Activated T-cell treated with anti-CD3 and anti-CD28 coated beads for 48 hours (primary cell): ENCODE results near the gene CUBN.

Source experiments
- DNase-seq: peaks from one replicate; pipeline ENCODE4 v3.0.0-alpha.2; 2020; ENCODE audit warnings: low read depth

CUBN gene

DNA sequence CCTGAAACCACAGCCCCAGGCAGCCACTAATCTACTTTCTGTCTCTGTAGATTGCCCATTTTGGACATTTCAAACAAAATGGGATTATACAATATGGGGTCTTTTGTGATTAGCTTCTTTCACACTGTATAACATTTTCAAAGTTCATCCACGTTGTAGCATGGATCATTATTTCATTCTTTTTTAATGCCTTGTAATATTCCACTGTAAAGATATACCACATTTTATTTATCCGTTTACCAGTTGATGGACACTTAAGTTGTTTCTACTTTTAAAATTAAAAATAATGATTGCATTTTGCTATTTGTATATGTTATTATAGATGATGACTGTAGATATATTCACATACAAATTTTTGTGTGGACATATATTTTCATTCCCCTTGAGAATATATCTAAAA is 60.7 kb downstream of the CUBN start:
- DNase-seq, result no peak

DNA sequence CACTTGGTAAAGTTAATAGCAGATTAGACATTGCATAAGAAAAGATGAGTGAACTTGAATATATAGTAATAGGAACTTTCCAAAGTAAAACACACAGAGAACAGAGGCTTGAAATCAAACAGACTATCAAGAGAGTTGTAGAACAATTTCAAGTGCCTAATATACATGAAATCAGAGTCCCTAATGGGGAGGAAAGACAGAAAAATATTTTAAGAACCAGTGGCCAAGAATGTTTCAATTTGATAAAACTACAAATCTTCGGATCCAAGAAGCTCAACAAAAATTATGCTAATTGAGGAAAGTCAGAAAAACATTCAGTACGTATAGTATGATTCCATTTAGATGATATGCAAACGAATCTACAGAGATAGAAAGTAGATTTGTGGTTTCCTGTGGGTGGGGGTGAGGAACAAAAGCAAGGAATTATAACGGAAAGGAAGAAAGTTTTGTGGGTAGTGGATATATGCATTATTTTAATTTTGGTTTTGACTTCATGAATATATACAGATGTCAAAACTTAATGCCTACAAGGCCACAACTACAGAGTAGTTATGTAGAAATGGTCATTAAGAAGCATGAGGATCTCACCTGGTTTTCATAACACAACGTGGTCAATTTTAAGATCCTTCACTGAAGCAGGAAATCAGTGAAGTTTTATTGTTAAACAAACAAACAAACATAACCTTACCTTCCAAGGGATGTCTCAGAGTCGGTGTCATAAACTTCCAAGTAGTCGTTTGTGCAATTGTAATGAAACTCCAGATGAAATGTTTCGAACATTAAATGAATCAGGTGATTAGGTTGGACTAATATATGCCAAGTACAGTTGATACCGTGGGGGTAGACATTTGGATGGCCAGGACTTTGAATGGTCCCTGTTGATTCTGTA is 62.0 kb downstream of the CUBN start:
- DNase-seq, result no peak

DNA sequence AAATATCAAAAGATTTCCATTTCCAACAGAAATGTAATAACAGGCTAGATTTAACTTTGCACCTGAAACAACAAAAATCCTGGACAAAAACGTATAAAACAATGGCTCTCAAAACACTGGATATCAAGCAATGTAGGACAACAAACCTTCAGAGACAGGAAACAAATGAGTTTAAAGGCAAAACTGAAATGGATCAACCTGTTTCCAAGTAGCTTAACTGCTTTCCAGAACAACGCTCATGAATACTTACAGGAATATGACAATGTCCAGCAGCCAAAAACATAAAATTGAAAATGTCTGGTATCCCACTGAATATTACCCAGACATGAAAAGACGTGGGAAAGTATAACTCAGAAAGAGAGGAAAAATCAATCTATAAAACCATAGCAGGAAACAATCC is 62.8 kb downstream of the CUBN start:
- no peak for DNase-seq

DNA sequence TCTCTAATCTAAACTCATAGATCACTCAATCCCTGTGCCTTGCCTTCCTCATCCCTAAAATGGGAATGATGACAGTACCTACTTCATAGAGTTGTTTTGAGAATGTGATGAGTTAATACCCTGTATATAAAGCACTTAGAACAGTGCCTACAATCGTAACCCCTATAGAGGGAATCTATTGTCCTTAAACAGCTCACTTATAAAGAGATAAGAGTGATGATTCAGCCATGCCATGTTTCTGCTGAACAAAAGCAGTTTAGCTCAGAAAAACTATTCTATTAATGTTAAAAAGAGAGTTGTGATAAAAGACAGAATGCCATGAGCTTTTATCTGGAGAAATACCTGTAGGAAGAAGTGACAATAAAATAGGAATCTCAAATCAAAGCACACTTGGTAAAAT is 63.6 kb downstream of the CUBN start:
- DNase-seq, result no peak

DNA sequence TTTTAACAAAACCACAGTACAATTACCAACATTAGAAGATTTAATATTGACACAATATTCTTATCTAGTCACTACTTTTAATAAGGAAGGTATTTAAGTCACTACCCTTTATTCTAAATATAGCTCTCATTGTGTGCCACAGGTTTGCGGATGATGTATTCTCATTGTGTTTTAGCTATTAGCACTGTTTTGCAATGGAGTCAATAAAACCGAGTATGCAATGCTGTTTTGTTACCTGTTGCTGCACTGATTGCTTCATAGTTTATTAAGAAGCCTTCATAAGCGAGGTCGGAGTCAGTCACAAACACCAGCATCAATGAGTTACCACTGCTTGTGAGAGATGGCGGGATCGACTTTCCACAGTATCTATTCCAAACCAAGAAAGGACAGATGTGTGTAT is 64.3 kb downstream of the CUBN start:
- DNase-seq, result no peak

DNA sequence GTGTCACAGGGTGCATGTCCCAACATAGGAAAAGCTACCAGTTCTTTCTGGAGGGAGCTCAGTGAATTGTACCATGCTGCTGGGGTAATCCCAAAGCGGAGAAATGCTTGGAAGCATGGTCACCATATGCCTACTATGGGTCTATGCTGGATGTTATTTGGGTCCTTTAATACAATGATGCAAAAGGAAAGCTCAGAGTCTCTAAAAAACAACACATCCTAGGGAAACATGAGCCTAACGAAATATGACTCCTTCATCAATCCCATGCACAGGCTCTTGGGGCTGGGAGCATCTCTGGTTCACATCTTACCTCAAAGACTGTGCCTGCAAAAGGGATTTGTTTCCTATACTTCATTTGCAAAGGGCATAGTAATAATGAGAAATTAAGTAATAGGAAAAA is 65.2 kb downstream of the CUBN start:
- DNase-seq, result no peak

DNA sequence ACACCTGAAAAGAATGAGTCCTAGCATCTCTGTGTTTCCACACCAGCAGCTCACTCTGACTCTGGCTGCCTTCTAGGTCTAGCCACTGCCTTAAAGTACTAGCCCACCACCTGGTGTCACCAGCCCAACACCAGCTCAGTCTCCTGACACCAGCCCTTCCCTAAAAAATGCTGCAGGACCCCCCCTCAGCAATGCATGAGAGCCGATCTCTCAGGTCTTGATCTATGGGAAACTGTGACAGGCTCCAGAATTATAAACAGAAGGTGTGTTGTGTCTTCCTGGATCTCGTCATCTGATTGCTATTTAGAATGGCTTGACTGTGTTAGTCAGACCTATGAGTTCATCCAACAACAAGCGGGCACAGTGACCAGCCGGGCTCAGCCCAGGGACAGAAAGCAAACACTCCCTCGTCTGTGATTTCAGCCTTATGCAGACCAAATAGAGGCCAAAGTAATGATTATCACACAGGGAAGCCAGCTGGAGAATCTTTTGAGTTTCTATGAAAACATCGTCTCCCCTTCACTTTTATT is 66.6 kb downstream of the CUBN start:
- no peak for DNase-seq

DNA sequence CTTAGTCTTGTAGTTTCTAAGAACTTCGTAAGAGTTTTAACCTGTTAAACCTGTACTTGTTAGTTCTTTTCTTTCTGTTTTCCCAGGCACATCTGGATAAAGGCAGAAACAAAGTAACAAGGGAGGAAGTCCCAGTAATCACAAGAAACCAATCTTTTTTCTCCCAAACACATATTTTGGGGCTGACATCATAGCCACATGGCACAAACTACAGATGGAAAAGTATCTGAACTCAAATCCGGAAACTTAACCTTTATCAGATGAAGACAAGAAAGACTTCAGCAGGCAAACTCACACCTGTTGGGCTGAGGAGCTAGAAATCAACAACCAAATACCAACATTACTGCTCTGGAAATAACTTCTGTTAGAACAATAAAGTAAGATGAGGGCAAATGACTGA is 67.1 kb downstream of the CUBN start:
- DNase-seq, result no peak

DNA sequence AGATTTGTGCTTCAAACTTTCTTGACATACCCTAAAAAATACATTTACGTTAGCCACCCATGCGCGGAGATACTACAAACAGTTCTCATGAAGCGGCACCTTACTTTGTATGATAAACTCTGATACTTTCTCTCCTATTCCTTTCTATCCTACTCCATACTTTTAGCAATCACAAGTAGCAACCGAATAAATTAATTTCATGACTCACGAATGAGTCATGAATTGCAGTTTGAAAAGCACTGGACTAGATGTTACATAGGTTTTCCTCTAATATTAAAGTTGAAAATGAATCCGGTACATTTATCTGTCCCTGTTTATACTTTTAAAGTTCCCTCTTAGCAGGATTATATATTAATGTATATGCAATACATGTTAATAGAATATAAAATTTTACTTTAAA is 67.6 kb downstream of the CUBN start:
- no peak for DNase-seq

DNA sequence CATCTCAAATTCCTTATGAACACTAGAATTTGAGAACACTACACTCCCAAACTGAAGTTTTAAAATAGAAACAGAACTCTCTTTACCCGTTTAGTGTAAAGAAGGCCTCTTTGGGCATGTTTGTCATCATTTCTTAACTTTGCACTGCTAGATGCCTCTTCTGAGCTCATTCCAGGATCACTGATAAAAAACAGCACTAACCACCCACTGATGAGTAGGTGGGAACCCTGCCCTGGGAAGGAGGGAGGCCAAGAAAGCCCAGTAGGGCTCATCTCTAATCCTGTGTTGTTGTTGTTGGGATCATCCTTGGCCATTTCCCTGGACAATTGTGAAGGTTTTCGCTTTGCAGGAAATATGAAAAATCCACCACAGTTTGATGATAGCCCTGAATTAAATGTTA is 68.2 kb downstream of the CUBN start:
- no peak for DNase-seq

DNA sequence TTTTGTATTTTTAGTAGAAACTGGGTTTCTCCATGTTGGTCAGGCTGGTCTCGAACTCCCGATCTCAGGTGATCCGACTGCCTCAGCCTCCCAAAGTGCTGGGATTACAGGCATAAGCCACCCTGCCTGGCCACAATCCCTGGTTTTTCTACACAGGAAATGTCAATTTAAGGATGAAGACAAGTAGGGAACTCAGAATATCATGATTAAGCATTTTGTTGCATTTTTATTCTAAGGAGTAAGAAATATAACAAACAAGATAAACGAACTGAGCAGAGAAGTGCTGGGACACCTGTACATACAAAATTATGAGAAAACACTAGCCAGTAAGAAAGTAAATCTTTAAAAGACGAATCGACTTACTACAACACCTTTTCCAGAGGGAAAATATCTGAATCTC is 69.3 kb downstream of the CUBN start:
- no peak for DNase-seq

DNA sequence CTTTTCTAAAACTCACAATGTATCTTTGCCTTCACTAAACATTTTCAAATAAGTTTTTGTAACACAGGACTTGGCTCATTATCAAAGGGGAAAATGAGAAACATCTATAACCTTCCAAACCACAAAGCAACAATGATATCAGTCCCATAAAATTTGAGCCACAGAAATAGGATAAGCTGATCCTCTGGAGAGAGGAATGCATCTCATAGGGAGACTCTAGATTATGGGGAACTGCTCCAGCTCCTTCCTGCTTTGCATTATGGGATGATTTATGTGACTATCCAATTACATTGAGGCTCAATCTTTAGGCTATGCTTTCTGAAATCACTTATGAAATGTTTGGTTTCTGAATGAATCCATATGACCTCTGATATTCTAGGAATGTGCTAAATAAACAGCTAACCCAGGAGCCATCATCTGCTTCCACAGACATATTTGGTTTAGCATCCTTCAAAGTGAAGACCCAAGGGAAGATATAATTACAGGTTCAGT is 70.4 kb downstream of the CUBN start:
- DNase-seq, result no peak

DNA sequence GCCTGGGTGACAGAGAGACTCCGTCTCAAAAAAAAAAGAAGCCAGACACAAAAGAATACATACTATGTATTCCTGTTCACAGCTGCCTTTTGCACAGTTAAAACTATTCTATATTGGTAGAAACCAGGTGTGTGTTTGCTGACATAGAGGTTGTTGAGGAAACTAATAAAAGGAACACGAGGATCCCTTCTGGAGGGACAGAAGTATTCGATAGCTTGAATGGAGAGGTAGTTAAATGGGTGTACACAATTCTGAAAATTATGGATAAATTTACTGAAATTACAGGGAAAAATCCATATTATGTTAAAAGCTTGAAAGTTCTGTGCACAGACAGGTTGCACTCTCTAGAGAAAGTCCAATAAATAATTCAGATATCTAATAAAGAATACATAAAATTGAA is 71.5 kb downstream of the CUBN start:
- DNase-seq, result no peak

DNA sequence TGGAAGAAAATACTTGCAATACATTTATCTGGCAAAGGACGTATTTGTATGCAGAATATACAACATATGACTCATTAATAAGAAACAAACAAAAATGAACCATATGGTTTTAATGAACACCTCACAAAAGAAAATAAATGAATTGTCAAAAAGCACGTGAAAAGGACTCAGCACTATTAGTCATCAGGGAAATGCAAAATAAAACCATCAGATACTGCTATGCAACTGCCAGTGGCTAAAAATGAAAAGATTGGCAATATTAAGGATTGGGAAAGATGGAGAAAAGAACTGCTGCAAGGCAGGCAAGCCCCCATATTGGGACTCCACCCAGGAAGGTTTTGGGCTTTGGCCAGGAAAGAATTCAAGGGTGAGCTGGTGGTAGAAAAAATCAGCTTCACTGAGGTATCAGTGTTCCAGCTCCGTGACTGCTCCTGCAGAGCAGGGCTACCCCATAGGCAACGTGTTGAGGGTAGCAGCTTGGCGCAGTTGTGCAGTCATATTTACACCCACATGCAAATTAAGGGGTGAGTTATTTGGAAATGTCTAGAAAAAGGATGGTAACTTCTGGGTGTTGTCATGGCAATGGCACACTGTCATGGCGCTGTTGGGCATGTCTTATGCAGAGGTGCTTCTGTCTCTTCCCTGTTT is 72.7 kb downstream of the CUBN start:
- no peak for DNase-seq

DNA sequence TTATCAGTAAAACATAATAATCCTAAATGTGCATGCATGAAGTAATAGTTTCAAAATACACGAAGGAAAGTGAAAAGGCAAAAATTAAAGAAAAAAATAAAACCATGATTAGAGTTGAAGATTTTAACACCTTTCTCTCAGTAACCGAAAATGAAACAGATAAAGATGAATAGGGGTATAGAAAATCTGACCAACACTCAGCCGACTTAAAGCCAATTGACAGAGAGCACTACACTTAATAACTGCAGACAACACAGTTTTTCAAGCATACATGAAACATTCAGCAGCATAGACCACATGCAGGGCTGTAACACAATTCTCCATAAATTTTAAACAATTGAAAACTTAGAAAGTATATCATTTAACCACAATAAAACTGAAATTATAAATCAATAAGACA is 76.1 kb downstream of the CUBN start:
- DNase-seq, result no peak

DNA sequence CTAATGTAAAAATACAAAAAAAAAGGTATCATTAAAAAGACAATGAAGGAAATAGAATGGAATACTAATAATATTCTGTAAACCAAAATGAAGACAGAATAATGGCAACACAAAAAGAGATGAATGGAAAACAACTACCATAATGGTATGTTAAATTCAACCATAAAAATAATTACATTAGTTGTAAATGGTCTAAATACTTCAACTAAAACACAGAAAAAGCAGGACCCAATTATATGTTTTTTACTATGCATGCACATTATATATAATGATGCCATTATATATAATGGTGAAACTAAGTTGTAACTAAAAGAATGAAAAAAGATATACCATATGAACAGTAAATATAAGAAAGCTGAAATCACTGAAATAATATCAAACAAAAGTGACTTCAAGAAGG is 76.5 kb downstream of the CUBN start:
- no peak for DNase-seq

DNA sequence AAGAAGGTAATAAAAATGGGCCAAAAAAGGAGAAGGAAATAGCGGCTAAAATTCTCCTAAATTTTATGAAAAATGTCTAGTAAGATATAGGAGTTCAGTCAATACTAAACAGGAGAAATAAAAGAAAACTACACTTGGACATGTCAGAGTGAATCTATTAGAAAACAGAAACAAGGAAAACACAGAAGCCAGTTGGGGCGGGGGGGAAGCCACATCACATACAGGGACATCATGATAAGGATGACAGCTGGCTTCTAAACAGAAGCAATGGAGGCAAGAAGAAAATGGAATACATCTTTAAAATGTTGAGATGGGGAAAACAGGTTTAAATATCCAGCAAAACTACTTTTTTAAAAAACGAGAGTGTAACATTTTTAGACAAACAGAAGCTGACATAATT is 77.8 kb downstream of the CUBN start:
- no peak for DNase-seq

DNA sequence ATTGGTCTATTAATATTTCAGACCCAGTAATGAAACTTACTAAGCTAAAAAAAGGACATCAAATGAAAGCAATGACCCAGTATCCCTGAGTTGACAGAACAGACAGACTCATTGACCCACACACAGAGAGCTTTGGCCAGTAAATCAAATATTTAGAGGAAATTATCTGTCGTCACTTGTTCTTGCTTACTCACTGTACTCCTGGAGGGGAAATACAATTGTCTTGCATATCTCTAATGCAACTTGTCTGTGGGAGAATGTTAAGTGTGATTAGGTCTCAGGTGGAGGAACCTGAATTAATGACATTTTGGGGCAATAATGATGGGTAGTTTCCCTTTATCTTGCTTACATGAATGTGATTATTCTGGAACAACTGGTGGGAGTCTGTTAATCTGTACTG is 80.4 kb downstream of the CUBN start:
- no peak for DNase-seq

DNA sequence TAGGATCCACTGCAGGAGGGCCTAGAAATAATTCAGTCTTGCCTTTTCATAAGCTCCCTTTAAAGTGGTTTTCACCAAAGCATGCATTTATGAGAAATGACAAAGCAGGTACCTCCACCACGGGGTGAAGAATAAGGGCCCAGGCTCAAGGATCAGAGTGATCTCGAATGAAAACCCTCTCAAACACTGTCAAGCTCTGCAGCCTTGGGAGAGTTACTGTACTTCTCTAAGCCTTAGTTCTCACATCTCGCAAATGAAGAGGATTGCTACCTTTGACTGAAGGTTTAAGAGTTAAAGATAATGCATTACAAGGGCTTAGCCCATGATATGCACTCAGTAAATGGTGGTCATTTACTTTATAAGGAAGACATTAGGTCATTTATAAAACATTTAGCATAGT is 81.7 kb downstream of the CUBN start:
- no peak for DNase-seq

DNA sequence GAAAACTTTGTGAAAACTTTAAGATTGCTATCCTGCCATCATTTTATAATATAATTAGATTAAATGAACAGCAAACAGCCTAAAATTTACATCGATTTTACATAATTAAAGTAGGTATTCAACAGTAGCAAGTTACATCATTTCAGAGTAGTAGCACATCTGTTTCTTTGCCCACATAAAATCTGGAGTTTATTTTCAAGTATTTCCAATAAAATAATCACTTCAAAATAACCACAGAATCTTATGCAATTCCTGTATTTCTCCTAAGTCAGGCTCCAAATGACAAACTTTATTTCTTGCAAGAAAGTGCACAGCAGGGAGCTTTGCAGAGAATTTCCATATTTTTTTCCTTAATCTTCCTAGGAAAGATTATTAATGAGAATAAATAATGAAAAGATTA is 82.6 kb downstream of the CUBN start:
- no peak for DNase-seq

DNA sequence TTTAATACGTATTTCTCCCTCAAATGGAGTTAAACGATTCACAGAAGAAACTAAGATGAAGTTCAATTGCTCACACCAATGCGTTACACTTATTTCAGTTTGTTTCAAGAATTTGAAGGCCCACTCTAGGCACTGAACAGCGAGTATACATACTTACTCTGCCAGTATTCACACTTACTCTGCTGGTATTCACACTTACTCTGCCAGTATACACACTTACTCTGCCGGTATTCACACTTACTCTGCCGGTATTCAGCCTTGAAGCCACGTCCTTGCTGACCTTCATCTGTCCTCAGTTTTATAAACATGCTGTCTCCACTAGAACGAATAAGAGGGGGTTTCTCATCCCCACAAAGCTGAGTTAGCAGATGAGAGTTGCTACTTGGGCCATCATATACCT is 86.0 kb downstream of the CUBN start:
- DNase-seq, result no peak

DNA sequence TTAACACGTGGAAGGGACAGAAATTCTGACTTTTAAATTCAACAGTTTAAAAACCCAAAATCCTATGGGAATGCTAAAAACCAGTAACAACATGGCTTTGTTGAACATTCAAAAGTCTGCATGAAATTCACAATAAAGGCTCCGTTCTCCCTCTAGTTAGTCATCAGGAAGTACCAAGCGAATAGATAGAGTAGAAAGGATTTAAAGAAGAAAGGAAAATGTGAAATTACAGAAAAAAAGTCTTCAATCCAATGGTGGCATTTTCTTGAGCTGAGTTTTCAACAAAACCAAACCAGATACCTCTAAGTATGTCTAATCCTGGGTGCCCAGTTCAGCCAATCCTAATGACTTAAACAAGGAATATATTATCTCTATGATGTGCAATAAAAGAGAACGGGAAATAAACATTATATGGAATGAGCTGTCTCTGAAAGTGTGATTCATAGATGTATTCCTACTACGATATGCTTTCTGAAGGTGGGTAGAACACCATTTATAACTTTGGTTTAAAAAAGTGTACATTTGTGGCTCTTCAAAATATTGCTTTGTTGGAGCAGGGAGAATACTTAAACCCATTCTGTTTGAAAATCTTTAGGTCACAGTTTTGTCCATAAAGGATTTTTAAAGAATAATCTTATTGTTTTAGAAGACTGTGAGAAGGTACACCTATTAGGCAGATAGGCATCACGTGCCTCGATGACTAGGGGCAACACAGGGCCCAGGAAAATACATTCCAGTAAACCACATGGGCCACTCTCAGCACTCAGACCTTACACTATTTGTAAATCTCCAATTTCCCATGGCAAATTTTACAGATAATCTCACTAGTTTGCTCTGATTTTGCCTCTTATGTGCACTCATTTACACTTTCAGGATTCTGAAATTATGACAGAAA is 87.7 kb downstream of the CUBN start:
- no peak for DNase-seq
